ENCODE measurements around the gene FREM2.

Gene FREM2

GRCh38 chr13:38897521-38897920, 210.6 kb downstream of the FREM2 start:
- DNase-seq (ENCODE audit: low read depth in 2 of 2), result no peak

DNA sequence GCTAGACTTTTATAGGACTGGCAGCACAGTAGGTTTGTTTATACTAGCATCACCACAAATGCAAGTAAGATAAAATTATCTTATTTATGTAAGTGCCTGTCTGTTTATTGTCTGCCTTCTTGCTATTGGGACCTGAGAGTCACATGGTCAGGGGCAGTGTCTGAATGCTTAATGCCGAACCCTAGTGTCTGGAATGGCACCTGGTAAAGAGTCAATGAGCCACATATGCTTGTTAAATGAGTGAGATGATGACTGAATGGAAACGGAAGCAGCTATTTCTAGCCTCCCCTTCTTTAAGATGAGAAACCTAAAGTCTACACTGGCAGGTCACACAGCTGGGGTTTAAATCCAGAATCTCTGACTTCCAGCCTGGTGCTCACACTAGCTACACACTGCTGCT, 211.6 kb downstream of the FREM2 start:
- no peak for DNase-seq (ENCODE audit: low read depth in 2 of 2)

GRCh38 chr13:38899571-38899970, 212.7 kb downstream of the FREM2 start:
- no peak for DNase-seq (ENCODE audit: low read depth in 2 of 2)

DNA sequence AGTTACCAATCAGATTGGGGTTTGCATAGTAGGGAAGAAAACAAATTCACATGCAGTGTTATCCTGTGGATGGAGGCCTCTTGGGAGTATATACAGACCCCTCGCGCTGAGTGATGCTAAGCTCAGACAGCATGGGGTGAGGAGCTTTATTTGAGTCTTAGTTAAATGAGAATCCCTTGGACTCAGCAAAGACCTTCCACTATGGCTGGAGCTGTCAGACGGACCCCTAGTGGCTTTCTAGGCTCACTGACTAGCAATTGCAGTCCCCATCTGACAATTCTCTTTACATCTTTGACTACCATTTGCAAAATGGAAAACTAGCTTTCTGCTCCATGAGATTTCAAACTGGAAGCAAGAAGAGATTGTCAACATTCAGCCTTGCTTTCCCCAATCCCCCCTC, 213.3 kb downstream of the FREM2 start:
- DNase-seq (ENCODE audit: low read depth in 2 of 2), result no peak

DNA sequence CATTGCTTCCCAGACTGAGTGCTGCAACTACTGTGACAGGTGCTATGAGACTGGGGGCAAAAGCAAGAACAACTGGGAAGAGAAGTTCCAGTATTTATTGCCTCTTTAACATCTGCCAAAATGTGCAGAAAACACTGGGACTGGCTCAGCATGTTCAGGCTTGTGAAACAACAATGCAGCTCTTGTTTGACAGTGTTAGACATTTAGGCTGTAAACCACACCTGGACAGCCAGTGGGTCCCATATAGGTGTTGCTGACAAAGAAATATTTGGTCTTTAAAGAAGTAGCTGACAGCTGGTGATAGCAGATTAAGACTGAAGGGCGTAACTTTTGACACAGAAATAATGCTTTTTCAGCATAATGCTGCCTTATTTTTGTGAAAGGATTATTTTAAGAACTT, 215.7 kb downstream of the FREM2 start:
- DNase-seq (ENCODE audit: low read depth in 2 of 2), result no peak

- no peak for DNase-seq (ENCODE audit: low read depth in 2 of 2)
Measured at GRCh38 chr13:38905081-38905480, 218.2 kb downstream of the FREM2 start.

GRCh38 chr13:38905861-38906260, 219.0 kb downstream of the FREM2 start:
- DNase-seq (ENCODE audit: low read depth in 2 of 2), result no peak

GRCh38 chr13:38908574-38908973, 221.7 kb downstream of the FREM2 start:
- no peak for DNase-seq (ENCODE audit: low read depth in 2 of 2)

GRCh38 chr13:38914070-38914469, 227.2 kb downstream of the FREM2 start:
- no peak for DNase-seq (ENCODE audit: low read depth in 2 of 2)

- no peak for DNase-seq (ENCODE audit: low read depth in 2 of 2)
Measured at GRCh38 chr13:38921081-38921480, 234.2 kb downstream of the FREM2 start.

DNA sequence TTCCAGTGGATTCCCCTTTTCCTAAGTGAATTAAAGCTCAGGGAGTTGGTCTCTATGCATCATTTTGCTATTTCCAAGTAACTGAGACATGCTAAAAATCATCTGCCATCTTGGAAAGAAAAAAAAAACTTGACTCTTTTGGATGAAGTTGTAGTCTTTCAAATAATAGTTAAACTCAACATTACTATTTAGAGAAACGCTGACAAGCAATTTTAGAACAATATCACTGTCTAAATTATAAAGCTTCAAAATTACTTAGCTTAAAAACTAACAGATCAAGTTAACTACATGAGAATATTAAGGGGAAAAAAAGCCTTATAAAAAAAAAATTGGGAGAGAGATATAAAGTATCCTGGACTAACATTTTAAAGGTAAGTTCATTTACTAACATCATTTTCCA, 235.3 kb downstream of the FREM2 start:
- DNase-seq (ENCODE audit: low read depth in 2 of 2), result no peak

DNA sequence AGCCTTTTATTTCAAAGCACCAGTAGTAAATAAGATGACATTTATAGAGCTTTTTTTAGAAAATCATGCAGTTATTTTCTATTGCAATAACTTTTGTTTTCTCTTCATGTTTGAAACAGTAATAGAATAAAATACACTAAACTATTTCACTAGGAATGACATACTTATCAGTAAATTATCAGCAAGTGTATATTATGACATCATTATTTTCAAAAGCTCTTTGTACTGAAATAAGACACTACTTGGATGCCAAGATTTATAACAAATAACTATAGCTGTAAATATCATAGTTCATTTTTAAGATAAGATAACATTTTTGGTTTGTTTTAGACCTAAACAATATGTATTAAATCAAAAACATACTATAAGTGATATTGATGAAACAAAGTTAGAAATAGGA, 246.9 kb downstream of the FREM2 start:
- DNase-seq (ENCODE audit: low read depth in 2 of 2), result no peak
